Neural crest cell (in vitro differentiated cells): Measurements from ENCODE around the gene ADRM1. TPM values are rescaled to one million over a fixed set of nuclear protein-coding genes. Genes with fewer than 3 reads are reported as not detected.

Experiments
- DNase-seq: peaks from one replicate; pipeline ENCODE4 v3.0.0; 2021; ENCODE audit warnings: low read depth, mixed read lengths, low spot score
- H3K27ac Mint-ChIP-seq: one replicate; pipeline ENCODE4 v1.8.0; 2021; ENCODE audit warnings: mild to moderate bottlenecking, mixed read lengths; ENCODE audit not compliant: unreplicated experiment
- H3K27me3 Mint-ChIP-seq: 2 replicates; pipeline ENCODE4 v1.8.0; 2021; ENCODE audit warnings: low read depth, mild to moderate bottlenecking, mixed read lengths
- H3K36me3 Mint-ChIP-seq: 2 replicates; pipeline ENCODE4 v1.8.0; 2021; ENCODE audit warnings: low read depth, mild to moderate bottlenecking, mixed read lengths
- H3K4me1 Mint-ChIP-seq: 2 replicates; pipeline ENCODE4 v1.8.0; 2021; ENCODE audit warnings: mixed read lengths
- H3K4me3 Mint-ChIP-seq: one replicate; pipeline ENCODE4 v1.8.0; 2021; ENCODE audit warnings: mild to moderate bottlenecking, mixed read lengths
- H3K9me3 Mint-ChIP-seq: 2 replicates; pipeline ENCODE4 v1.8.0; 2021; ENCODE audit warnings: mixed read lengths
- CTCF ChIP-seq: fragments of 200-600 bp; sonication (generic); conservative IDR thresholded peaks from 2 replicates; pipeline ENCODE4 v1.5.0; 2021; ENCODE audit warnings: antibody characterized with exemption, mild to moderate bottlenecking
- total RNA-seq: library from RNA; stranded (reverse); gene quantifications from 2 replicates; pipeline ENCODE4 v1.2.1, GENCODE V29; 2021

Gene ADRM1
- total RNA-seq, 1 donor from 2014 or later: 98.8 TPM

GRCh38 chr20:62332989-62333819 is 30.4 kb downstream of the ADRM1 start:
- TF ChIP-seq CTCF: no peak
- Mint-ChIP-seq H3K9me3 (no peaks in the 10 kb centered on the region), H3K27me3 (no peaks in the 10 kb centered on the region), H3K27ac (no peak overlapping the region), H3K36me3 (no peaks in the 10 kb centered on the region), H3K4me3 (no peak overlapping the region), H3K4me1 (no peaks in the 10 kb centered on the region)
- DNase-seq: no peak

GRCh38 chr20:62333820-62334595 is 31.2 kb downstream of the ADRM1 start:
- Mint-ChIP-seq H3K27me3 (no peaks in the 10 kb centered on the region), H3K4me1 (no peaks in the 10 kb centered on the region), H3K4me3 (no peak overlapping the region), H3K27ac (no peak overlapping the region), H3K36me3 (no peaks in the 10 kb centered on the region), H3K9me3 (no peaks in the 10 kb centered on the region)
- no peak for TF ChIP-seq CTCF
- no peak for DNase-seq

- Mint-ChIP-seq H3K9me3 (no peaks in the 10 kb centered on the region), H3K27me3 (no peaks in the 10 kb centered on the region), H3K4me1 (peaks cover 1% of the 10 kb centered on the region), H3K4me3 (no peak overlapping the region), H3K36me3 (peaks cover 5% of the 10 kb centered on the region), H3K27ac (no peak overlapping the region)
- no peak for DNase-seq
- no peak for TF ChIP-seq CTCF
Measured at GRCh38 chr20:62334881-62335280, 32.1 kb downstream of the ADRM1 start.

GRCh38 chr20:62335532-62335931 is 32.7 kb downstream of the ADRM1 start:
- DNase-seq: no peak
- Mint-ChIP-seq H3K4me3 (no peak overlapping the region), H3K4me1 (peaks cover 3% of the 10 kb centered on the region), H3K27ac (no peak overlapping the region), H3K27me3 (no peaks in the 10 kb centered on the region), H3K9me3 (no peaks in the 10 kb centered on the region), H3K36me3 (peaks cover 7% of the 10 kb centered on the region)
- no peak for TF ChIP-seq CTCF

GRCh38 chr20:62336329-62336728 is 33.5 kb downstream of the ADRM1 start:
- H3K27ac Mint-ChIP-seq: no peak overlapping the region
- H3K4me1 Mint-ChIP-seq: peaks cover 3% of the 10 kb centered on the region
- H3K4me3 Mint-ChIP-seq: no peak overlapping the region
- DNase-seq: no peak
- no peak for TF ChIP-seq CTCF
- H3K27me3 Mint-ChIP-seq: no peaks in the 10 kb centered on the region
- H3K9me3 Mint-ChIP-seq: no peaks in the 10 kb centered on the region
- H3K36me3 Mint-ChIP-seq: peaks cover 7% of the 10 kb centered on the region
